ENCODE data around the gene CALD1. TPM values are rescaled to one million over a fixed set of nuclear protein-coding genes. Genes with fewer than 3 reads are reported as not detected.

CALD1 gene
- total RNA-seq, 1 donor from 2014 or later = 122 TPM

- Histone ChIP-seq H3K27me3 (ENCODE audit: low read depth) (no peaks in the 10 kb centered on the region), H3K9me3 (replicated peaks) (no peaks in the 10 kb centered on the region), H3K4me3 (peak overlapping the region; percentile 74), H3K36me3 (no peaks in the 10 kb centered on the region), H3K4me1 (peaks cover 36% of the 10 kb centered on the region), H3K27ac (replicated peaks) (no peak overlapping the region)
- intact Hi-C loops (cut with micrococcal nuclease) = loop anchor here (10.0 kb wide), 2 partner anchors 157 to 187 kb away; partner anchors contain the start of genes CYREN and TMEM140
- TF ChIP-seq CTCF (IDR thresholded peaks at IDR 0.05; ENCODE audit: borderline replicate concordance) = no peak
- DNase-seq = no peak
Observed at GRCh38 chr7:134988161-134988560, 208.7 kb downstream of the CALD1 start.

GRCh38 chr7:134991469-134992339 lies 212.3 kb downstream of the CALD1 start:
- intact Hi-C loops (cut with micrococcal nuclease) = no loop called here
- TF ChIP-seq CTCF (IDR thresholded peaks at IDR 0.05; ENCODE audit: borderline replicate concordance) = no peak
- H3K27ac ChIP-seq (replicated peaks) = peak overlapping the region; percentile 43
- H3K4me3 ChIP-seq = no peak overlapping the region
- H3K36me3 ChIP-seq = peaks cover 33% of the 10 kb centered on the region
- DNase-seq = no peak
- no peaks in the 10 kb centered on the region for H3K27me3 ChIP-seq (ENCODE audit: low read depth)
- peaks cover 37% of the 10 kb centered on the region for H3K4me1 ChIP-seq
- no peaks in the 10 kb centered on the region for H3K9me3 ChIP-seq (replicated peaks)

GRCh38 chr7:134992626-134993179 lies 213.3 kb downstream of the CALD1 start:
- DNase-seq = no peak

GRCh38 chr7:134993877-134994456 lies 214.5 kb downstream of the CALD1 start:
- Histone ChIP-seq H3K4me1 (peaks cover 15% of the 10 kb centered on the region), H3K27ac (replicated peaks) (no peak overlapping the region), H3K36me3 (peaks cover 42% of the 10 kb centered on the region), H3K9me3 (replicated peaks) (no peaks in the 10 kb centered on the region), H3K27me3 (ENCODE audit: low read depth) (no peaks in the 10 kb centered on the region), H3K4me3 (no peak overlapping the region)
- DNase-seq = no peak
- intact Hi-C loops (cut with micrococcal nuclease) = no loop called here
- TF ChIP-seq CTCF (IDR thresholded peaks at IDR 0.05; ENCODE audit: borderline replicate concordance) = no peak

More at GRCh38 chr7:134992626-134993179, 213.3 kb downstream of the CALD1 start:
- peaks cover 41% of the 10 kb centered on the region for H3K36me3 ChIP-seq
- intact Hi-C loops (cut with micrococcal nuclease) = no loop called here
- peak overlapping the region; percentile 43 for H3K27ac ChIP-seq (replicated peaks)
- H3K4me3 ChIP-seq = no peak overlapping the region
- no peak for TF ChIP-seq CTCF (IDR thresholded peaks at IDR 0.05; ENCODE audit: borderline replicate concordance)
- no peaks in the 10 kb centered on the region for H3K27me3 ChIP-seq (ENCODE audit: low read depth)
- no peaks in the 10 kb centered on the region for H3K9me3 ChIP-seq (replicated peaks)
- peaks cover 27% of the 10 kb centered on the region for H3K4me1 ChIP-seq

GRCh38 chr7:134995239-134996096 lies 216.0 kb downstream of the CALD1 start:
- no peak overlapping the region for H3K4me3 ChIP-seq
- H3K36me3 ChIP-seq = peaks cover 45% of the 10 kb centered on the region
- no peak for DNase-seq
- no peak for TF ChIP-seq CTCF (IDR thresholded peaks at IDR 0.05; ENCODE audit: borderline replicate concordance)
- no peaks in the 10 kb centered on the region for H3K9me3 ChIP-seq (replicated peaks)
- H3K4me1 ChIP-seq = peaks cover 15% of the 10 kb centered on the region
- intact Hi-C loops (cut with micrococcal nuclease) = no loop called here
- H3K27me3 ChIP-seq (ENCODE audit: low read depth) = no peaks in the 10 kb centered on the region
- peak overlapping the region; percentile 40 for H3K27ac ChIP-seq (replicated peaks)

All from left ventricle myocardium inferior (tissue), 1 donor.